ENCODE measurements around the gene ZXDC.

Gene ZXDC

DNA sequence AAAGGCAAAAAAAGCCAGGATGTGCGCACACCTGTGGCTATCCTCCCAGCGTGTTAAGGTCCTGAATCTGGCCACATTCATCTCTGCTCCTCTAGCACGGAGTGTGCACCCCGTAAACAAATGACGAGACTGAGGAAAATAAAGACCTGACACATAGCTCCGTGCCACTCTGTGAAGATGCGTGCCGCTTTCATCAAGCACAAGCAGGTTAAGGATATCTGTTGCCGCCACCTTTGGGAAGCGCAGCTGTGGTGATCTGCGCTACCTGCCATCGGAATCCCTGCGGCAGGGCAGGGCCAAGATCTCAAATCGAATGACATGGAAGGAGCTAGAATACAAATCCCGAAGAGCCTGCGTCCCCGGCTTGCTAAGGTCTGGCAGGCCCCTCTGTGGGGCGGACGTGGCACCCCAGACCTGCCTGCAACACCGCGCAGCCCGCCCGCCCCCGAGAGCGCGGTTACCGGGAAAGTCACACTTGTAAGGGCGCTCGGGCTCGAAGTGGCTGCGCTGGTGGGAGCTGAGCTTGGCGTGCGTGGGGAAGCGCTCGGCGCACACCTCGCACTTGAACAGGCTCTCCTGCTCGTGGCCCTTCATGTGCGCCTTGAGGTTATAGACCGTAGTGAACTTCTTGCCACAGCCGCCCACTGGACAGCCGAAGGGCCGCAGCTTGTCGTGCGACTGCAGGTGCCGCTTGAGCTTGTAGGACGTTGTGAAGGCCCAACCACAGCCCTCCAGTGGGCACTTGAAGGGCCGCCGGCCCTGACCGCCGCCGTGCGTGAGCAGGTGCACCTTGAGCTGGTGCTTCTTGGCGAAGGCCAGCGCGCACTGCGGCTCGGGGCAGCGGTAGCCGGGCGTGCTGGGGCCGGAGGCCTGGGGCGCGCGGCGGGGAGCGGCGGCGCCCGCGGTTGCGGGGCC, 936 bp downstream of the ZXDC start:
- DNase-seq (ENCODE audit: low spot score in 2 of 2) (peak; percentile 23 to 74), ATAC-seq (peak; percentile 5)
- Mint-ChIP-seq H3K36me3 (peaks cover 46% of the 10 kb centered on the region), H3K27ac (peak overlapping the region; percentile 80), H3K4me3 (peak overlapping the region; percentile 80), H3K9me3 (no peaks in the 10 kb centered on the region), H3K4me1 (peaks cover 35% of the 10 kb centered on the region)

DNA sequence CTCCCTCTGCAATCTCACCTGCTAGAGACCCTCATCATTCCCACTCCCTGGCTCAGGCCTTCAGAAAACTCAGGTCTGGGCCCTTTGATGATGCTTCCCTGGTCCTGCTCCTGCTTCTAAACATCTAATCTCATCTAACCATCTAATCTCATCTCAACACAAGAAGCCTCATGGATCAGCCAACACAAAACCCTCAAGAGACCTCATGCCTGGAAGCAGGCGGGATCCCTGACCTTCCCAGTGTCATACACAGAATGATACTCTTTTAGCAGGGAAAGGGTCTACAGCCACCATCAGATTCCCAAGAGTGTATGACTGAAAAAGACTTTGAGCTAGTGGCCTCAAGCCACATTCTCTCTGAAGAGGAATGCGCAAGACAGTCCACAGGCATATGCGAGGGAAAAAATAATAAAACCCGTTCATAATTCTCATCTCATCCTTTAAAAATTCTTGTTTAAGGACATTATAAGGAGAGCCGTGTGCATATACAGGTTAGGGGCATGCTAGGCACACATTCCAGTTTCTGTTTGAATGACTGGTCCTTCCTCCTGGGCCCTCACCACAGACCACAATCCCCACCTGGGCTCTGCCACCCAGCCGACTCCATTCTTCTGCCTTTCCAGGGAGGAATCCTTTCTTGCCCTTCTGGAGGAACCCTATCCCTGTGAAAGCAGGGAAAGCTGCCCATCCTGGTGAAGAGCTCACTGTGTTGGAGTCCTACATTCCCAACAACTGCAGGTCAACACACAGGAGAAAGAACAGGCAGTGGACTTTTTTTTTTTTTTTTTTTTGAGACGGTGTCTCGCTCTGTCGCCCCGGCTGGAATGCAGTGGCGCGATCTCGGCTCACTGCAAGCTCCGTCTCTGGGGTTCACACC, 2.2 kb downstream of the ZXDC start:
- Mint-ChIP-seq H3K27ac (peak overlapping the region; percentile 81), H3K36me3 (peaks cover 58% of the 10 kb centered on the region), H3K4me3 (peak overlapping the region; percentile 80), H3K9me3 (no peaks in the 10 kb centered on the region), H3K4me1 (peaks cover 47% of the 10 kb centered on the region)
- ATAC-seq (no peak), DNase-seq (ENCODE audit: low spot score in 2 of 2) (no peak)

DNA sequence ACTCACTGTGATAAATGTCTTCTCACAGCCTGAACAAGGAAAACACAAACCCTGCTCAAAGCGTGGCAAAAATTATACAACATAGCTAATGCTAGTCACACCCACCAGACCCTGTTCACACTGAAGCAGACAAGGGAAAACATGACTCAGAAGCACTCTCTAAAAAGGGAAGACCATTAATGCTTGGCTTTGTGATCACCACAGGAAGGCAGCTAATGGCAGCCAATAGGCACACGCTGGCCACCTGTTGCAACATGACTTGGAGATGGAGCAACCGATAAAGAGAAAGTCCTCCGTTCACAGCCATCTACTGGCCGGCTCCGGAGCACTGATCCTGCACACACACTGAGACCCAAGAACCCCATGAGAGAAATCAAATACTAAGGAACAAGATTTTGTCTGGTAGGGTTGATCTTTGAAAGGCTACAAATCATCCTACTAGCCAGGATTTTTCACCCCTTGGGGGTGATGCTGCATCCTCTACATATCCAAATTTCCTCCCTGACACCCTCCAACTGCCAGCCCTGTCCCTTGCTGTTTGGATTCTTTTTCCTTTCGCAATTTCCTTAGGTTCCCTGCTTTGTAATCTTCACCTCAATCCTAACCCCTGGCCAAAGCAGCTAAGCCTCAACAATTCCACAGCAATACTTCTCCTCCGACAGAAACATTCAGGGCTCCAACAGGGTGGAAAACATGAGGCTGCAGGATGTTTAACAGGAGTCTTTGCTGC, 3.2 kb downstream of the ZXDC start:
- peak overlapping the region; percentile 81 for H3K27ac Mint-ChIP-seq

DNA sequence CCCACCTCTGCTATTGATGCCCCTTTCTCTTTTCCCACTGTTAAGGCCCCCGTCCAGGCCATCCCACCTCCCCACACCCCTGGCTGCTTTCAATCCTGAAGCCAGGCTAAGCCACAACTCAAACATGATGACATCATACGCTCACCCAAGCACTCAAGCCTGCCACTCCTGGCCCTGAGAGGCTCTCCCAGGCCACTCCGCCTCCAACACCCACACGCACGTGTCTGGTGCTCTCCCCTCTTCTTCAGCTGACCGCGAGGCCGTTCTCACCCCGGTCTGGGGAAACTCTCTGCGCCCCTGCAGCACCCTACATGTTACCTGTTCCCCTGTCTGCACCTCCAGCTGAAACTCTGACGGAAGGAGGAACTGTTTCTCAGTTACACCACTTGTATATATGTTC, 6.2 kb downstream of the ZXDC start:
- H3K27ac Mint-ChIP-seq, result peak overlapping the region; percentile 87

More for the DNA sequence above, 3.2 kb downstream of the ZXDC start:
- ATAC-seq, result no peak
- Mint-ChIP-seq H3K9me3 (no peaks in the 10 kb centered on the region), H3K36me3 (peaks cover 67% of the 10 kb centered on the region), H3K4me1 (peaks cover 52% of the 10 kb centered on the region), H3K4me3 (peak overlapping the region; percentile 80)
- no peak for DNase-seq (ENCODE audit: low spot score in 2 of 2)

DNA sequence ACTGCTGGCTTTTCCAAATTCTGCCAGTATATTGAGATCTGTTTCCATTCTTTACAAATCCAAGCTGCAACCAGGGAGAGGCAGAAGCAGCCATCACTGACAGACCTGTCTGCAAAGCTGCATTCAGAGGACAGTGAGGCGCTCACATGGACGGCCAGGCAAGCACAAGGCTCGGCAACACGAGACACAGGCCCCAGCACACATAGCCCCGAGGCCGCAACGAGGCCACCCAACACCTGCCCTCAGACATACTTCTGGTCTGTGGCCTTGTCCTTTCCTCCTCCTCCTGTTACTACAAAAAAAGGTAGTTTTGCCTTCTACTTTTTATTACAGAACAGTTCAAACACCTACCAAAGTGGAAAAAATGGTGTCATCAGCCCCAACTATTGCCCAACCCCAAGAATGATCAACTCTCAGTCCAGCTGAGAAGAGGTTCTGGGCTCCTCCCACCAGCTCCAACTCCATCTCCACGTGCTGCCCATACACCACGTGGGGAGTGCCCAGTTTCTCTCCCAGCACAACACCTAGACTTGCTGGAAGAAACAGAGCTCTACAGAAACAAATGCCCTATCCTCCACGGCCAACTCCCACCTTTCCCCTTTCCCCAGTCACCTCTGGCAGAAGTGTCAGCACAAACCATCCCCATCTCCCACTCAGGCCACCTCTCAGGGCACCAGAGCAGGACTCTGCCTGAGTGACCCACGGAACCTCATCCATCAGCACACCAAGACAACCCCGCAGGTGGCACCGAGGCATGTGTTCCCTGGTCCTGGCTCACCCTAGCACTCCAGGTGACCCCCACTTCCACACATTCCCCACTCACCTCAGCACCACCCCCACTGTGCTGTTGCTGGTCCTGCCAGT, 7.4 kb downstream of the ZXDC start:
- Mint-ChIP-seq H3K36me3 (peaks cover 99% of the 10 kb centered on the region), H3K27ac (peak overlapping the region; percentile 87), H3K4me1 (peaks cover 56% of the 10 kb centered on the region), H3K9me3 (no peaks in the 10 kb centered on the region), H3K4me3 (no peak overlapping the region)
- DNase-seq (ENCODE audit: low spot score in 2 of 2), result no peak
- ATAC-seq, result no peak

More for the DNA sequence above, 6.2 kb downstream of the ZXDC start:
- DNase-seq (ENCODE audit: low spot score in 2 of 2) (no peak), ATAC-seq (no peak)
- peaks cover 95% of the 10 kb centered on the region for H3K36me3 Mint-ChIP-seq
- no peaks in the 10 kb centered on the region for H3K9me3 Mint-ChIP-seq
- no peak overlapping the region for H3K4me3 Mint-ChIP-seq
- peaks cover 60% of the 10 kb centered on the region for H3K4me1 Mint-ChIP-seq

DNA sequence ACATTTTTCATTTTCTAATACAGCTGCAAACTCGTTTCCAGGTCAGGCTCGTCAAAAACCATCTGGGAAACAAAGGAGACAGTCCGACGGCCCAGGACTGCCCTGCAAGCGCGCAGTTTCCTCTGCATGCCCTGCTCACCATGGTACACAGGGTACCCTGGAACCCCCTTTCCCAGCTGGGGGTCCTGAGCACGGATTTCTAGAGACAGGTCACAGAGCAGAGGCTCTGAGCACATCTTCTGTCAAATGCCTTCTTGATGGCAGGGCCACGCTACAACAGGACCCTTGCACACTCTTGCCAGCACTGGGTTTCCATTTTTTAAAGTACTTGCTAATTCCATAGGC, 8.1 kb downstream of the ZXDC start:
- ATAC-seq (no peak), DNase-seq (ENCODE audit: low spot score in 2 of 2) (no peak)
- peaks cover 49% of the 10 kb centered on the region for H3K4me1 Mint-ChIP-seq
- H3K27ac Mint-ChIP-seq, result no peak overlapping the region
- H3K4me3 Mint-ChIP-seq, result no peak overlapping the region
- no peaks in the 10 kb centered on the region for H3K9me3 Mint-ChIP-seq
- peaks cover 99% of the 10 kb centered on the region for H3K36me3 Mint-ChIP-seq

DNA sequence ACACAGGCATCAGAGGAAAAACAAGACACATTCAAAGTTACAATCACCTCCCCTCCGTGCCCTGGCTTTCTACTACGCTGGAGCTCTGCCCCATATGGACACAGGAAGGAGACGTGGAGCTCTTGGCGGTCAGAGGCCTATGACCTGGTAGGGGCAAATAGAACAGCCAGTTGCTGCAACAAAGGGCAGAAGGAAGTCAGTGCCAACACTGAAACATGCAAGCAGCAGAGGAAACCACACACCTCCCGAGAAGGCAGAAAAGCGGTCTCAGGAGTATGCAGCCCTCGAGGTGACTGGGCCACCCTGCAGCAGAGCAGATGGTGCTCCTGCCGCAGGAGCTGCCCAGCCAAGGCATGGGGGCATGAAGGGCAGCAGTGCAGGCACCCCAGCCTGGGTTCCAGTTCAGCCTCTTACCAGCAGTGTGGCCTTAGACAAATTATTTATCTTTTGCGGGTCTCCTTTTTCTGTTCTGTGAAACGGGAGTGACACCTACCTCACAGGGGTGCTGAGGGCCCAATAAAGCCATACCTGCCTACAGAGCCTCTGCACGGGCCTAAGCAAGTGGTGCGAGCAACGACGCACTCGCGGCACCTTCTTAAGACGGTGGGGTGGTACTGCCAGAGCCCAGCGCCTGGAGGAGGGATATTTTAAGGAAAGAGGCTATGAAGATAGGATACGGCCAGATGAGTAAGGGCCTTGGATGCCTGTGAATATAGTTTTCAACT, 8.6 kb downstream of the ZXDC start:
- H3K9me3 Mint-ChIP-seq, result no peaks in the 10 kb centered on the region
- peaks cover 44% of the 10 kb centered on the region for H3K4me1 Mint-ChIP-seq
- H3K27ac Mint-ChIP-seq, result peak overlapping the region; percentile 43
- DNase-seq (ENCODE audit: low spot score in 2 of 2) (no peak), ATAC-seq (peak; percentile 39)
- no peak overlapping the region for H3K4me3 Mint-ChIP-seq
- H3K36me3 Mint-ChIP-seq, result peaks cover 99% of the 10 kb centered on the region

DNA sequence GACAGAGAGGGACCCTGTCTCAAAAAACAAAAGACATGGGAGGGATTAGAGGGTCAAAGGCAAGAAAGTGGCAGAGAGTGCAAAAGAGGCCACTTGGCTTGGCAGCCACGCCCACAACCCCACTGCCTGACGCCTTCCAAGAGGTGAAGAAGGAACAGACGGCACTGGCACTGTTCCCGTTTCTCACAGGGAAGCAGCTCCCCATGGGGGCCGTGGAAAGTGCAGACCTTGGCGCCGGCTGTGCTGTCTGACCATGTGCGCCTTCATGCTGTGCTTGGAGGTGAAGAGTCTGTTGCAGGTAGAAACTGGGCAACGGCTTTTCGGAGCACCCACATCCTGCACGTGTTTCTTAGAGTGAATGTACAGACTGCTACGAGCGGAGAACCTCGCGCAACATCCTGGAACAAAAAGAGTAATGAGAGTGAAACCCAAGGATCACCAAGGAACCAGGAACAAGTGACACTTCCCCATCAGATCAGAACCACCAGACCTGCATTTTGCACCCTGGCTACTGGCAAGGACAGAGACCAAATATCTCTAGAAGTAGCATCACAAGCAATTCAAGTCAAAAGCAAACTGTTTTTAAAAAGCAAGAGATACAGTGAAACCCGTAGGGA, 9.7 kb downstream of the ZXDC start:
- Mint-ChIP-seq H3K4me1 (peaks cover 43% of the 10 kb centered on the region), H3K9me3 (no peaks in the 10 kb centered on the region), H3K36me3 (peaks cover 99% of the 10 kb centered on the region), H3K27ac (no peak overlapping the region), H3K4me3 (no peak overlapping the region)
- no peak for ATAC-seq
- no peak for DNase-seq (ENCODE audit: low spot score in 2 of 2)

DNA sequence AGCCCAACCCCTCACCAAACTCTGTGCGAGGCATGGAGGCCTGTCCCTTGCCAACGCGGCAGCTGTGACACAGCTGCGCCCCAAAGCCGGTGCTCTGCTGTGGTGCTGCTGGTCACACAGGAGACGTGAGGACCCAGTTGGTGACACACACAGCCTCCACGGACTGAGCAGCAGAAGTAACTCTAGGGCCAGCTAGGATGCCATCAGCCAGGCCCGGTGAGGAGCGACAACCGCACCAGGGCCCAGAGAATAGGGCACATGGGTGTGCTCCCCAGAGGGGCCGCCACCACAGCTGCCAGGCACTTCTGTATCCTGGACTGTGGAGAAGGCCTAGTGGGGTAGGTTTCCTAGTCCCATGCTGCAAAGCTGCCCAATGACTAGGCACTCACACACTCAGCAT, 10.7 kb downstream of the ZXDC start:
- Mint-ChIP-seq H3K27ac (no peak overlapping the region), H3K4me1 (peaks cover 49% of the 10 kb centered on the region), H3K9me3 (no peaks in the 10 kb centered on the region), H3K36me3 (peaks cover 99% of the 10 kb centered on the region), H3K4me3 (no peak overlapping the region)
- DNase-seq (ENCODE audit: low spot score in 2 of 2) (no peak), ATAC-seq (no peak)

DNA sequence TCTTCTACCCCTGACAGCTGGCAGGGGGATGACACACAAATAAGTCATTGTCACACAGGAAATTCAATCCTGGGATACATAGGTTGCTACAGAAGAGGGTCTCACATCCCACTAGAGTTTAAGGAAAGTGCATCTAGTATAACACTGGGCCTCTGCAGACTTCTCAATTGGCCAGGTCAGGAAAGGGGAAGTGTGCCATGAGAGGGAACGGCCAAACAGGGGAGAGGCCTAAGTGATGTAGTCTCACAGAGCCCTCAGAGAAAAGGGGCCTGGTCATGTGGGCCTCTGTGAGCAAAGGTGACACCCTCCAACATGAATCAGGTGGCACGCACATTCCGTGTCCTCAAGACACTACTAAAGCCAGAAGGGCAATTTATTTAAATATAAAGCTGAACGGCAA, 11.2 kb downstream of the ZXDC start:
- Mint-ChIP-seq H3K9me3 (no peaks in the 10 kb centered on the region), H3K27ac (peak overlapping the region; percentile 26), H3K4me1 (peaks cover 46% of the 10 kb centered on the region), H3K36me3 (peaks cover 99% of the 10 kb centered on the region), H3K4me3 (no peak overlapping the region)
- DNase-seq (ENCODE audit: low spot score in 2 of 2) (no peak), ATAC-seq (no peak)

DNA sequence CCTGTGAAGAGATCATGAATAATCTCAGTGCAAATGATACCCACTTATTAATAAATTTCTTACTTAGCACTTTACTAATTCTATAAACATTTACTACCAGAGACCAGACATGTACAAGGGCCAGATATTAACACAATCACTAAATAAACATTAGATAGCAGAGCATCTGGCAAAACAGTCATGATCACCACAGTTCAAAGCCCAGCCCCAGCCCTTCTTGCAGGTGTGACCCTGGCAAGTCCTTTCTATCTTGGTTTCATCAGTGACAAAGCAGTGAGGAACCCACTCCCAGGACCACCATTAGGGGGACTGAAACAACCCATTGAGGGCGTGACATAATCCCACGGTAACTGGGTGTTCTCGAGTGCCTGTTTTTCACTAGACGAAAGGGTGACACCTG, 11.6 kb downstream of the ZXDC start:
- DNase-seq (ENCODE audit: low spot score in 2 of 2), result no peak
- Mint-ChIP-seq H3K36me3 (peaks cover 99% of the 10 kb centered on the region), H3K27ac (peak overlapping the region; percentile 26), H3K4me3 (no peak overlapping the region), H3K4me1 (peaks cover 42% of the 10 kb centered on the region), H3K9me3 (no peaks in the 10 kb centered on the region)
- ATAC-seq, result no peak

DNA sequence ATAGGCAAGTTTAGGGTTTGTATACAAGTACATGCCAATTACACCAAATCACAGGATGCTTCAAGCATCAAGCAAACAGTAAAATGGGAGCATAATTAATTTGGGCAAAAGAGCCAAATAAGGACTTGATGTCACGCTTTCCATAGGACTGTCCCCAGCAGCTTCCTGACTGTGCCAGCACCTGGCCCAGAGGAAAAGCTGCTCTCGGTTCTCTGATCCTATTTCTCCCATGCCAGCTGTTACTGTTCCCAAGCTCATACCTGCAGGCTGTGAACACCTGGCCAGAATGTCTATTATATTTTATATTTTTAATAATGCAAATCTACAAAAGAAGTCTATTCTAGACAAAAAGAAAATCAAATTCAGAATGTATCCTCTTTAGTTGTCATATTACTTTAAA, 12.2 kb downstream of the ZXDC start:
- peaks cover 36% of the 10 kb centered on the region for H3K4me1 Mint-ChIP-seq
- peaks cover 99% of the 10 kb centered on the region for H3K36me3 Mint-ChIP-seq
- H3K9me3 Mint-ChIP-seq, result no peaks in the 10 kb centered on the region
- H3K4me3 Mint-ChIP-seq, result no peak overlapping the region
- no peak for ATAC-seq
- no peak for DNase-seq (ENCODE audit: low spot score in 2 of 2)
- no peak overlapping the region for H3K27ac Mint-ChIP-seq

DNA sequence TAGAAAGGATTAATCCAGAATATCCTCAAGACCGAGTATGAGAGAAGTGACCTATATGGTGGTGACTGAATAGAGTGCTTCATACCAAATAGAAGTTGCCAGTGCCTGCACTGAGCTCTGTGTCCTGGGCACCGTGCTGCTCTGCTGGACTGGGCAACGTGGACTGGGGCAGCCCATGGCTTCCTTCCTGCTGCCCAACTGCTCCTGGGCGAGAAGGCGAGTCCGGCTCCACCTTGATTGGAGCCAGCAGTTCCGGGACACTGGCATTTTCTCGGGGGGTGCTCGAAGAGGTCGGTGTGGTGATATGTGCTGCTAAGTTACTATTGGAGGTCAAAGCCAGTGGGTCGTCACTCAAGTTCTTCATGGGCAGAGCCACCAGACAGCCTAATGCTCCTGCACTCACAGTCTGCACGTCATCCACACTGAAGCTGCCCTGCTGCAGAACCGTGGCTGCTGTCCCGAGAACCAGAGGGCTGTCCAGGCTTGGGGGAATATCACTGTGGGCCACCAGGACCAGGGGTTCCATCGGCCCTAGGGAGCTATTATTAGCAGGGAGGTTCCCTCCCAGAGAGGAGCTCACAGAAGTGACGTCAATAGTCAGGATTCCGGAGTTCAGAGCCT, 14.1 kb downstream of the ZXDC start:
- DNase-seq (ENCODE audit: low spot score in 2 of 2), result no peak
- no peak for ATAC-seq
- no peak overlapping the region for H3K4me3 Mint-ChIP-seq
- H3K9me3 Mint-ChIP-seq, result no peaks in the 10 kb centered on the region
- H3K4me1 Mint-ChIP-seq, result peaks cover 38% of the 10 kb centered on the region
- no peak overlapping the region for H3K27ac Mint-ChIP-seq
- peaks cover 100% of the 10 kb centered on the region for H3K36me3 Mint-ChIP-seq
